B cell (primary cell): ENCODE measurements around the gene ZNF827.

ENCODE experiments used
- CTCF ChIP-seq: fragments of 200-600 bp; IDR thresholded peaks from one replicate; pipeline ENCODE4 v1.8.0; 2022; ENCODE audit warnings: antibody characterized with exemption, mild to moderate bottlenecking
- EZH2 ChIP-seq: IDR thresholded peaks from 2 replicates; pipeline ENCODE4 v1.6.1; 2012; ENCODE audit warnings: borderline replicate concordance, low read depth, mild to moderate bottlenecking, moderate library complexity, low read length; ENCODE audit not compliant: insufficient read depth, poor library complexity, severe bottlenecking

- TF ChIP-seq CTCF = no peak
- TF ChIP-seq EZH2 = no peak
Measured at GRCh38 chr4:145921231-145921630, 17.4 kb downstream of the ZNF827 start.
